A549 (cell line): ENCODE results near the gene PEPD. TPM values are rescaled to one million over a fixed set of nuclear protein-coding genes. Genes with fewer than 3 reads are reported as not detected.

Source experiments
- ATAC-seq, 2 experiments: fragments of 200-7000 bp in 1 of 2; fragments of >200 bp in 1 of 2; cut with Nextera tagmentation in 1 of 2; cut with Tn5 transposase in 1 of 2; 3 replicates each; pipeline versions ENCODE4 v1.8.0 to v1.9.1; 2018 to 2020; ENCODE audit warnings: mild to moderate bottlenecking in 1 of 2, moderate library complexity in 1 of 2
- CTCF ChIA-PET: fragments of 300-600 bp; sonication (Branson Sonifier 250); formaldehyde crosslinking; extraction: SDS; loops from one replicate; lab custom pipeline; 2021; ENCODE audit warnings: antibody characterized with exemption, inconsistent platforms; lab: Yijun Ruan, JAX
- POLR2A ChIA-PET: fragments of 350-600 bp; formaldehyde crosslinking; extraction: SDS; loops from one replicate; lab custom pipeline; 2021; ENCODE audit warnings: antibody characterized with exemption, inconsistent platforms; lab: Yijun Ruan, JAX
- DNase-seq, 2 experiments: peaks; one replicate each; pipeline versions ENCODE4 v3.0.0 to v3.0.0-alpha.2; 2011 to 2016; ENCODE audit warnings: low read depth in 1 of 2, low spot score in 1 of 2
- FAIRE-seq: peaks from 2 replicates; lab custom pipeline; 2011; peaks lifted over from hg19 to GRCh38; lab: Jason Lieb, UNC
- H3K27ac ChIP-seq, 2 experiments: fragments of >200 bp; sonication (Bioruptor Twin); formaldehyde crosslinking; 3 replicates each; pipeline ENCODE4 v1.5.1; 2016 to 2017
- H3K4me1 ChIP-seq: fragments of >200 bp; sonication (Bioruptor Twin); formaldehyde crosslinking; 3 replicates; pipeline ENCODE4 v1.6.1; 2016
- H3K4me2 ChIP-seq: fragments of >200 bp; sonication (Bioruptor Twin); formaldehyde crosslinking; 3 replicates; pipeline ENCODE4 v1.6.1; 2016
- H3K4me3 ChIP-seq: fragments of >200 bp; sonication (Bioruptor Twin); formaldehyde crosslinking; 3 replicates; pipeline ENCODE4 v1.5.1; 2016
- H3K9me3 ChIP-seq: fragments of >200 bp; sonication (Bioruptor Twin); formaldehyde crosslinking; 3 replicates; pipeline ENCODE4 v1.6.1; 2016
- BHLHE40 ChIP-seq: IDR thresholded peaks from 2 replicates; pipeline ENCODE4 v1.6.1; 2012; ENCODE audit warnings: low read depth, low read length, inconsistent platforms
- CHD2 ChIP-seq: fragments of 150-350 bp; IDR thresholded peaks from 2 replicates; pipeline ENCODE4 v1.6.1; 2014; ENCODE audit warnings: low read length; ENCODE audit not compliant: partially characterized antibody
- EHF ChIP-seq: fragments of 250-450 bp; sonication (Bioruptor Pico); IDR thresholded peaks from 2 replicates; pipeline ENCODE4 v1.5.0; 2020; ENCODE audit warnings: mild to moderate bottlenecking
- EHMT2 ChIP-seq: fragments of 200-600 bp; sonication (generic); IDR thresholded peaks from 2 replicates; pipeline ENCODE4 v1.6.1; 2016; ENCODE audit warnings: antibody characterized with exemption, low read depth, mild to moderate bottlenecking, moderate library complexity
- EP300 ChIP-seq, 2 experiments: fragments of >200 bp; sonication (Bioruptor Twin); formaldehyde crosslinking; IDR thresholded peaks; 2 replicates in 1 of 2; 3 replicates in 1 of 2; pipeline ENCODE4 v1.6.1; 2016 to 2017
- ESRRA ChIP-seq: fragments of 150-350 bp; IDR thresholded peaks from 2 replicates; pipeline ENCODE4 v1.6.1; 2014; ENCODE audit warnings: mild to moderate bottlenecking, low read length, borderline replicate concordance
- GATA3 ChIP-seq: IDR thresholded peaks from 2 replicates; pipeline ENCODE4 v1.6.1; 2012; ENCODE audit warnings: borderline replicate concordance
- HEYL ChIP-seq: fragments of 250-450 bp; sonication (Bioruptor Pico); IDR thresholded peaks from 2 replicates; pipeline ENCODE4 v1.8.0; 2021; ENCODE audit warnings: mild to moderate bottlenecking, moderate library complexity
- HOXB13 ChIP-seq: fragments of 250-450 bp; sonication (Bioruptor Pico); IDR thresholded peaks from 2 replicates; pipeline ENCODE4 v1.5.0; 2020; ENCODE audit warnings: low read depth, mild to moderate bottlenecking, moderate library complexity
- HOXB5 ChIP-seq: fragments of 250-450 bp; sonication (Bioruptor Pico); IDR thresholded peaks from 2 replicates; pipeline ENCODE4 v1.5.0; 2020; ENCODE audit warnings: mild to moderate bottlenecking, moderate library complexity
- KDM5A ChIP-seq: fragments of 200-600 bp; sonication (generic); IDR thresholded peaks from 2 replicates; pipeline ENCODE4 v1.6.1; 2016; ENCODE audit warnings: antibody characterized with exemption, mild to moderate bottlenecking
- MAZ ChIP-seq: fragments of 150-350 bp; IDR thresholded peaks from 2 replicates; pipeline ENCODE4 v1.6.1; 2014; ENCODE audit warnings: antibody characterized with exemption, low read depth, low read length, borderline replicate concordance
- MYC ChIP-seq: IDR thresholded peaks from 2 replicates; pipeline ENCODE4 v1.6.1; 2012; ENCODE audit warnings: mild to moderate bottlenecking, inconsistent platforms, low read length, improper control_type of control experiment, borderline replicate concordance
- POLR2AphosphoS2 ChIP-seq: conservative IDR thresholded peaks from 2 replicates; pipeline ENCODE4 v1.6.1; 2012; ENCODE audit warnings: low read length, improper control_type of control experiment, inconsistent platforms
- RAD21 ChIP-seq, 2 experiments: fragments of >200 bp in 1 of 2; sonication (Bioruptor Twin) in 1 of 2; formaldehyde crosslinking in 1 of 2; IDR thresholded peaks in 1 of 2; conservative IDR thresholded peaks in 1 of 2; 2 replicates in 1 of 2; 3 replicates in 1 of 2; pipeline ENCODE4 v1.6.1; 2012 to 2018; ENCODE audit warnings: inconsistent platforms in 1 of 2
- RFX5 ChIP-seq: fragments of 450-650 bp; IDR thresholded peaks from 2 replicates; pipeline ENCODE4 v1.7.1; 2014; ENCODE audit warnings: antibody characterized with exemption, mild to moderate bottlenecking, moderate library complexity
- SMC3 ChIP-seq: fragments of >200 bp; sonication (Bioruptor Twin); formaldehyde crosslinking; IDR thresholded peaks from 3 replicates; pipeline ENCODE4 v1.6.1; 2018; ENCODE audit warnings: inconsistent platforms
- SREBF2 ChIP-seq: fragments of 450-650 bp; IDR thresholded peaks from 2 replicates; pipeline ENCODE4 v1.6.1; 2014; ENCODE audit warnings: mild to moderate bottlenecking, moderate library complexity
- TFCP2L1 ChIP-seq: fragments of 250-450 bp; sonication (Bioruptor Pico); IDR thresholded peaks from 2 replicates; pipeline ENCODE4 v1.5.0; 2021; ENCODE audit warnings: mild to moderate bottlenecking
- TP53 ChIP-seq: fragments of 250-450 bp; sonication (Bioruptor Pico); IDR thresholded peaks from 2 replicates; pipeline ENCODE4 v1.5.0; 2021; ENCODE audit warnings: mild to moderate bottlenecking, moderate library complexity
- ZFP36 ChIP-seq: fragments of 450-650 bp; IDR thresholded peaks from 2 replicates; pipeline ENCODE4 v1.6.1; 2014; ENCODE audit warnings: borderline replicate concordance; ENCODE audit not compliant: partially characterized antibody
- ZNF302 ChIP-seq: fragments of 250-450 bp; sonication (Bioruptor Pico); IDR thresholded peaks from 2 replicates; pipeline ENCODE4 v1.9.0; 2021; ENCODE audit warnings: inconsistent platforms, mild to moderate bottlenecking, moderate library complexity
- WGBS: methylation state at CpG from one replicate; pipeline ENCODE4 v1.1.6; 2017; ENCODE audit errors: missing lambda C conversion rate; 5-methylcytosine and 5-hydroxymethylcytosine counted together
- polyA plus RNA-seq, 4 experiments: library from polyadenylated mRNA; depleted of rRNA in 3 of 4; stranded (reverse); fragments of >200 nt; fragmentation: RNase III in 1 of 4; extraction: RNeasy Plus Mini Kit Qiagen cat#74134 plus additional on column Dnase treatment in 1 of 4; gene quantifications; 2 replicates in 3 of 4; 3 replicates in 1 of 4; pipeline ENCODE4 v1.2.3, GENCODE V29; 2011 to 2017
- TF ChIP-seq, protein P1 (sequence below): fragments of >200 bp; sonication (Bioruptor Twin); formaldehyde crosslinking; IDR thresholded peaks from 2 replicates; pipeline ENCODE4 v1.6.1; 2016
- TF ChIP-seq, protein P2 (sequence below): fragments of 450-650 bp; IDR thresholded peaks from 2 replicates; pipeline ENCODE4 v1.6.1; 2014; ENCODE audit warnings: antibody characterized with exemption
- TF ChIP-seq, protein P3 (sequence below): fragments of 250-450 bp; sonication (Bioruptor Pico); IDR thresholded peaks from 2 replicates; pipeline ENCODE4 v1.5.0; 2021; ENCODE audit warnings: mild to moderate bottlenecking, moderate library complexity, borderline replicate concordance
- TF ChIP-seq, protein P4 (sequence below): fragments of 150-350 bp; IDR thresholded peaks from 2 replicates; pipeline ENCODE4 v1.6.1; 2014; ENCODE audit warnings: low read depth, mild to moderate bottlenecking, low read length

Gene PEPD
- polyA plus RNA-seq, 2 of the 4 experiments (the other 2 are of a cell fraction), result 85.5 to 100 TPM

DNA sequence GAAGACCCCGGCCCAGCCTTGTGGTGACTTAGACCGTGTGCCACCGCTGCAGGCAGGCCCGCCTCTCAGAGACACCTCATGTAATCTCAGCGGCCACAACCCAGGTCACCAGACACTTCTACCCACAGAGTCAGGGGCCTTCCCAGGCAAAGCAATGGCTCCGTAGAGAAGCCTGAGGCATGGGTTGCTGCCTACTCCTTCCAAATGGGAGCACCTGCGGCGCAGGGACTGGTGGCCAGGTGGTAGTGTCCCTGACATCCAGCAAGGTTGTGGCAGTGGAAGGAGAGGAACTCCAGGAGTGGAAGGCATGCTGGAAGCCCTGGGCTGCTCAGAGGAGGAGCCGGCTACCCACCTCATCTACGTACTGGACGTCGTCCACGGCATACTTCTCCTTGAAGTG lies 21.0 kb downstream of the PEPD start:
- no peak overlapping the region for H3K27ac ChIP-seq
- H3K4me2 ChIP-seq, result no peak overlapping the region
- TF ChIP-seq ESRRA, result no peak
- no peak for TF ChIP-seq HOXB13
- TF ChIP-seq ZNF302 (CRISPR knock-in tag), result no peak
- TF ChIP-seq TP53 (CRISPR knock-in tag), result no peak
- no peak for TF ChIP-seq ZFP36
- TF ChIP-seq EP300 (IDR thresholded peaks at IDR 0.05), result no peak
- no peak for TF ChIP-seq RAD21 (conservative IDR thresholded peaks at IDR 0.05 in 1 of 2, IDR thresholded peaks at IDR 0.05 in 1 of 2)
- TF ChIP-seq, protein P1, sequence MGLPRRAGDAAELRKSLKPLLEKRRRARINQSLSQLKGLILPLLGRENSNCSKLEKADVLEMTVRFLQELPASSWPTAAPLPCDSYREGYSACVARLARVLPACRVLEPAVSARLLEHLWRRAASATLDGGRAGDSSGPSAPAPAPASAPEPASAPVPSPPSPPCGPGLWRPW, result no peak
- DNase-seq (no peak), ATAC-seq (no peak), FAIRE-seq (no peak)
- 93% methylated on average over 13 of the region's 13 CpGs for WGBS
- H3K9me3 ChIP-seq, result no peaks in the 10 kb centered on the region
- H3K4me1 ChIP-seq, result no peaks in the 10 kb centered on the region
- POLR2A ChIA-PET, result no interaction called here
- no peak overlapping the region for H3K4me3 ChIP-seq
- CTCF ChIA-PET, result interaction anchor here (1.3 to 1.5 kb wide), 2 partner anchors 9 to 85 kb away, joined by 3 to 6 read pairs; no protein-coding TSS in a partner anchor

DNA sequence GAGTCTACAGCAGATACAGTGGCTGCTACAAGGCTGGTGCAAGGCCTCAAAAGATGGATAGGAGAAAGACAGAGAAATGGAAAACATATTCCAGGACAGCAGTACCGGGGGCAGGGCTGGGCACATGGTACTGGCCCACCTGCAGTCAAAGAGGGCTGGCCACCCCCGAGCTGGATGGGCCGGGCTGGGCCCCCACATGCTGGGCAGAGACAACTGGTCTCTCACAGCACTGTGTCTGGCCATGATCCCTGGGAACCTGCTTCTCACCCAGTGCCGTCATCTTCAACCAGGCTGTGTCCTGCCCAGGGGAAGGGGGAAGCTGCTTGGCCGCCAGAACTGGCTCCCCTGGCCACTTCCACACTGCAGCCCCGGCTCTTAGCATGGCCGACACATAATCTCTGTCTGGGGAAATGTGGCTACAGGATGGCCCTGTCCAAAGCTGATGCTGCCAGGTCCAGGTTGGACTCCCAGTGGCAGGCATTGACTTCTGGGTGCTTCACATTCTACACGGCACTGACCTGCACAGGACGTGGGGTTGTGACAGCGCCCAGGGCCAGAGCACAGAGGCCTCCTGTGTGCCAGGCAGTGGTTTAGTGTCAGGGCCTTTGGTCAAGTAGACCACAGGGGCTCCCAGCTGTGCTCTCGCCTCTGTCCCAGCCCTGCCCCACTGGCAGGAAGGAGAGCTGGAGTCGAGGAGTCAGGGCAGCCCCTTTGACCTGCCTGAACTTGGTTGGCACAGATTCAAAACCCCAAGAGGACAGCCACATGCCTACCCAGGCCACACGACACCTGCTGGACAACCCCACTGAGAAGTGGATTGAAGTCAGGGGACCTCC lies 21.7 kb downstream of the PEPD start:
- 81% methylated on average over 13 of the region's 13 CpGs for WGBS
- no peak for FAIRE-seq
- CTCF ChIA-PET, result interaction anchor here (1.2 to 1.3 kb wide), 2 partner anchors 61 to 84 kb away, joined by 3 to 6 read pairs; no protein-coding TSS in a partner anchor

DNA sequence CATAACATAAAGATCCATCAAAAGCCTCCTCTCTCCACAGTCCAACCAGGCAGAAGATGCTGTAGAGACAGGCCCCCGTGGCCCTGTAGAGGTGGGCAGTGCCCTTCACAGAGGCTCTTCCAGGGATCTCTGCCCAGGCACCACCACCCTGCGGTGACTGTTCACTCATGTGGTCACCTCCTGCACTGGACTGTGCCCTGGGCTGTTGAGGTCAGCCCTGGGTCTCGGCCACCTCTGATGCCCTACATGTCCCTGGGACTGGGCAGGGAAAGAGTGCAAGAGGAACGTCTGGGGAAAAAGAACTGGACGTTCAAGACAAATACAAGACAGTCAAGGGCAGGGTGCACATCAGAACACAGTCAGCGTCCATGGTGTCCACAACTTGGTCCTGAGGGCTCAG lies 22.3 kb downstream of the PEPD start:
- Histone ChIP-seq H3K4me1 (no peaks in the 10 kb centered on the region), H3K9me3 (no peaks in the 10 kb centered on the region), H3K4me2 (no peak overlapping the region), H3K27ac (no peak overlapping the region), H3K4me3 (no peak overlapping the region)
- WGBS, result 59% methylated on average over 6 of the region's 6 CpGs
- no peak; a peak in 1 of 6 replicates for ATAC-seq
- no peak for FAIRE-seq
- TF ChIP-seq HOXB5 (no peak), KDM5A (no peak), GATA3 (no peak), SREBF2 (no peak), MAZ (no peak), MYC (no peak)
- TF ChIP-seq, protein P2, sequence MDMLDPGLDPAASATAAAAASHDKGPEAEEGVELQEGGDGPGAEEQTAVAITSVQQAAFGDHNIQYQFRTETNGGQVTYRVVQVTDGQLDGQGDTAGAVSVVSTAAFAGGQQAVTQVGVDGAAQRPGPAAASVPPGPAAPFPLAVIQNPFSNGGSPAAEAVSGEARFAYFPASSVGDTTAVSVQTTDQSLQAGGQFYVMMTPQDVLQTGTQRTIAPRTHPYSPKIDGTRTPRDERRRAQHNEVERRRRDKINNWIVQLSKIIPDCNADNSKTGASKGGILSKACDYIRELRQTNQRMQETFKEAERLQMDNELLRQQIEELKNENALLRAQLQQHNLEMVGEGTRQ, result no peak
- TF ChIP-seq, protein P3, sequence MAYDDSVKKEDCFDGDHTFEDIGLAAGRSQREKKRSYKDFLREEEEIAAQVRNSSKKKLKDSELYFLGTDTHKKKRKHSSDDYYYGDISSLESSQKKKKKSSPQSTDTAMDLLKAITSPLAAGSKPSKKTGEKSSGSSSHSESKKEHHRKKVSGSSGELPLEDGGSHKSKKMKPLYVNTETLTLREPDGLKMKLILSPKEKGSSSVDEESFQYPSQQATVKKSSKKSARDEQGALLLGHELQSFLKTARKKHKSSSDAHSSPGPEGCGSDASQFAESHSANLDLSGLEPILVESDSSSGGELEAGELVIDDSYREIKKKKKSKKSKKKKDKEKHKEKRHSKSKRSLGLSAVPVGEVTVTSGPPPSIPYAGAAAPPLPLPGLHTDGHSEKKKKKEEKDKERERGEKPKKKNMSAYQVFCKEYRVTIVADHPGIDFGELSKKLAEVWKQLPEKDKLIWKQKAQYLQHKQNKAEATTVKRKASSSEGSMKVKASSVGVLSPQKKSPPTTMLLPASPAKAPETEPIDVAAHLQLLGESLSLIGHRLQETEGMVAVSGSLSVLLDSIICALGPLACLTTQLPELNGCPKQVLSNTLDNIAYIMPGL, result no peak
- DNase-seq, result no peak
- CTCF ChIA-PET, result interaction anchor here (1.2 to 1.3 kb wide), 2 partner anchors 61 to 83 kb away, joined by 3 to 6 read pairs; no protein-coding TSS in a partner anchor
- POLR2A ChIA-PET, result no interaction called here

More for the DNA sequence above, 21.7 kb downstream of the PEPD start:
- peak in 1 of 2 experiments; percentile 8; a peak in 2 of 6 replicates for ATAC-seq
- POLR2A ChIA-PET, result no interaction called here
- TF ChIP-seq BHLHE40 (no peak), EHMT2 (no peak), EHF (no peak), CHD2 (no peak), ZFP36 (no peak), POLR2AphosphoS2 (no peak), TFCP2L1 (no peak), EP300 (IDR thresholded peaks at IDR 0.05) (no peak), RFX5 (no peak), SMC3 (no peak), TP53 (CRISPR knock-in tag) (no peak), HEYL (no peak)
- TF ChIP-seq, protein P4, sequence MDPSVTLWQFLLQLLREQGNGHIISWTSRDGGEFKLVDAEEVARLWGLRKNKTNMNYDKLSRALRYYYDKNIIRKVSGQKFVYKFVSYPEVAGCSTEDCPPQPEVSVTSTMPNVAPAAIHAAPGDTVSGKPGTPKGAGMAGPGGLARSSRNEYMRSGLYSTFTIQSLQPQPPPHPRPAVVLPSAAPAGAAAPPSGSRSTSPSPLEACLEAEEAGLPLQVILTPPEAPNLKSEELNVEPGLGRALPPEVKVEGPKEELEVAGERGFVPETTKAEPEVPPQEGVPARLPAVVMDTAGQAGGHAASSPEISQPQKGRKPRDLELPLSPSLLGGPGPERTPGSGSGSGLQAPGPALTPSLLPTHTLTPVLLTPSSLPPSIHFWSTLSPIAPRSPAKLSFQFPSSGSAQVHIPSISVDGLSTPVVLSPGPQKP, result no peak
- Histone ChIP-seq H3K4me2 (no peak overlapping the region), H3K4me1 (no peaks in the 10 kb centered on the region), H3K27ac (no peak overlapping the region), H3K4me3 (no peak overlapping the region), H3K9me3 (no peaks in the 10 kb centered on the region)
- DNase-seq, result no peak
